ENCODE measurements around the gene FCN1. TPM values are rescaled to one million over a fixed set of nuclear protein-coding genes. Genes with fewer than 3 reads are reported as not detected.

FCN1 gene
- total RNA-seq, 4 donors from 2014 or later = 1.3 to 27.0 (median 10.9) TPM

DNA sequence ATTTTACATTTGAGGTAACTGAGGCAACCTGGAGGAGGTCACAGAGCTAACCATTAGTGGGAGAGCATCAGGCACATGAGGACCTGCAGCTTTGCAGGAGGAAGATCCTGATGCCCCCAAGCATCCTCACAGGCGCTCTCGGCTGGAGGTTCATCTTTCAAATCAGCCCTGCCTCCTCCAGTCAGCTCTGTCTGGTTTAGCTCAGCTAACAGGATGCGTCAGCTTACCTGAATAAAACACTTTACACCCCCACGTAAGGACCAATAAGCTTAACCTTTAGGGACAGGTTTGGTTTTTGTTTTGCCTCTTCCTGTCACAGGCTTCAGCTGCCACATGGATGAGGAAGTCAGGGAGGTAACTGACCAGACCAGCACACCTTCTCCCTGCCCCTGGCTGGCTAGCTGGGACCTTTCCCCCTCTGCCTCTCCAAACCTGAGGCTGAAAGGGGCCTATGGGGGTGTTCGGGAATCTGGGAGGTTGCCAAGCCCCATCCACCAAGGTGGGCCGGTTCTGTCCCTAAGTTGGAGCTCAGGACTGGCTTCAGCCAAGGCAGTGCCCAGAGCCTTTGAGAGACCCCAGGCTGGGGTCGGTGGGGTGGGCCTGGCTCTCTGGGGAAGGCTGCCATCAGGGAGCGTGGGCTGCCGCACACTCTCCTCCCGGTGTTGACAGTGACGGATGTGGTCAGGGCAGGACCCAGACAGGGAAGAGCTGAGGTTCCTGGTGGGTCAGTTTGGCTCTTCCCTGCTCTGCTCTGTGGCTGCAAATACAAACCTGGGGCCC lies 20.0 kb upstream of the FCN1 start:
- ATAC-seq (ENCODE audit: low FRiP score) (no peak), DNase-seq (ENCODE audit: low spot score) (no peak)
- TF ChIP-seq, protein P1, sequence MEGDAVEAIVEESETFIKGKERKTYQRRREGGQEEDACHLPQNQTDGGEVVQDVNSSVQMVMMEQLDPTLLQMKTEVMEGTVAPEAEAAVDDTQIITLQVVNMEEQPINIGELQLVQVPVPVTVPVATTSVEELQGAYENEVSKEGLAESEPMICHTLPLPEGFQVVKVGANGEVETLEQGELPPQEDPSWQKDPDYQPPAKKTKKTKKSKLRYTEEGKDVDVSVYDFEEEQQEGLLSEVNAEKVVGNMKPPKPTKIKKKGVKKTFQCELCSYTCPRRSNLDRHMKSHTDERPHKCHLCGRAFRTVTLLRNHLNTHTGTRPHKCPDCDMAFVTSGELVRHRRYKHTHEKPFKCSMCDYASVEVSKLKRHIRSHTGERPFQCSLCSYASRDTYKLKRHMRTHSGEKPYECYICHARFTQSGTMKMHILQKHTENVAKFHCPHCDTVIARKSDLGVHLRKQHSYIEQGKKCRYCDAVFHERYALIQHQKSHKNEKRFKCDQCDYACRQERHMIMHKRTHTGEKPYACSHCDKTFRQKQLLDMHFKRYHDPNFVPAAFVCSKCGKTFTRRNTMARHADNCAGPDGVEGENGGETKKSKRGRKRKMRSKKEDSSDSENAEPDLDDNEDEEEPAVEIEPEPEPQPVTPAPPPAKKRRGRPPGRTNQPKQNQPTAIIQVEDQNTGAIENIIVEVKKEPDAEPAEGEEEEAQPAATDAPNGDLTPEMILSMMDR (IDR thresholded peaks at IDR 0.05) = no peak

DNA sequence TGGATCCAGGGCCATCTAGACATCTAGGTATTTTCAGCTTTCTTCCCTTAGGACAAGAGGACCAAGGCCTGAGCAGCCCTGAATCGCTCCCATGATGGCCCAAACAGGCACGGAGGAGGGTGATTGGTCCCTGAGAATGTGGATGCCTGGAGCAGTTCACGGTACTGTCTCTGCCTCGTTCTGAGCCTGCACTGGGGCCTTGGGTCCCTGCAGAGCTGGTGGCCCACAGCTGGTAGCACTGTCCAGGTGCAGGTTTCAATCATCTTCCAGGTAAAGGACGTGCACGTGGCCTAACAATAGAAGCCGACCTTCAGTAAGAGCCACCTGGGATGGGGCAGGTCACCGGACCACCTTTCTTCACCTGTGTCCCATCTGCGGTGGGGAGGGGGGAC lies 19.4 kb upstream of the FCN1 start:
- DNase-seq (ENCODE audit: low spot score) (no peak), ATAC-seq (ENCODE audit: low FRiP score) (no peak)
- TF ChIP-seq, protein P1 (IDR thresholded peaks at IDR 0.05) = no peak

DNA sequence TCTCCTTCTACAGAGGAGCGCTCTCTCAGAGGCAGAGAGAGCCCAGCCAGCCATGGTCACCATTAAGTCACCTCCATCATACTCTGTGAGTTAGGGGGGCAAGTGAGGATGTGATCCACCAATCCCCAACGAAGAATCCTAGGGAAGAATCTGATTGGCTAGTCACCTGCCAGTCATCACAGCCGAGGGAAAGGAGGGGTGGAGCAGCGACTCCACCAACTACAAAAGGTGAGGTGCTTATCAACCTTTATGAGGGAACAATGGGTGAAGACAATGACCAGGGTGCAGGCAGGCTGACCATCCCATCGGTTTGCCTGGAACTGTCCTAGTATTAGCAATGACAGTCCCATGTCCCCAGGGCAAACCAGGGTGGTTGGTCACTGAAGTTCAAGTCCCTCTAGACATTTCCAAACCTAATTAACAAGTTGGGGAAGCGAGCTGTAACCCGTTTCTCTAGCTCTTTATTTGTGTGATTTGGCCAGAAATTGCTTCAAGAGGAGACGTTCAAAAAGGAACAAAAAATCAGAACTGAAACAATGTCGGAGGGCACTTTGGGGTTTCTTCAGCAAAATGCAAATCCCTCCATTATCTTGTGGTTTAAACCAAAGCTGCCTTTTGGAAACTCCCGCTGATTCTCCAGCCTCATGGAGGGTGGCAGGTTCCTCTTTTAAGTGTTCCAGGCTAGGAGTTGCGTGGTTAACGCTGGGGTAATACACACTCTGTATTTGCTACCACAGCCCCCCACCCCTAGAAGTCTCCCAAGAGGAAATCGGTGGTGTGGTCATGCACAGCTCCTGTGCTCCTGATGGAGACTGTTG lies 18.8 kb upstream of the FCN1 start:
- no peak for DNase-seq (ENCODE audit: low spot score)
- TF ChIP-seq, protein P1 (IDR thresholded peaks at IDR 0.05) = no peak
- ATAC-seq (ENCODE audit: low FRiP score) = no peak

DNA sequence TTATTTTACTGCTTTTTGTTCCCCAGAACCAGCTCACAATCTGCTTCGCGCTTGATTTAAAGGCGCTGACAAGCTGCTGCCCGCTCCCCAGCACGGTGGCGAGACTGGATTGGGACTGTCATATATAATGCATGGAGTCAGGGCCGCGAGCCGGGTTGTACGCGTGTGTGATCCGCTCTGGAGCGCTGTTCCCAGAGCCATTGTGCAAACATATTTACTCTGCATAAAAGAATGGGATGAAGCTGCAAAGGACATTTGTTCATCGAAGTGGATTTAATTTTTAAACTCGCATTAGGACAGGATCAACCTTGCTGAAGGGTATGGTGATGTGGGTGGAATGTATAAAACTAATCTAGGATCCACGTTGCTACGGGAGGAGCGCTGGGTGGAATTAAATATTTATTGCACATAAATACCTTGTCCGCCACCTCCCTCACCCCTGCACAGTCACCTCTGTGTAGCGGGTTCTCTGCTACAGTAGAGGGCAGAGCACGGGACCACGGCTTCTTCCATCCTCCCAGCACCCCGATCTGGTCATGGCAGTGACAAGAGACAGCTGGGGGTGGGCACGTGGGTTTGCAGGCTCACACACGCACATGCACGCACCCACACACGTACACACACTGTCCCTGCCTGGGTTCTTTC lies 18.1 kb upstream of the FCN1 start:
- DNase-seq (ENCODE audit: low spot score) (no peak), ATAC-seq (ENCODE audit: low FRiP score) (no peak)
- TF ChIP-seq, protein P1 (IDR thresholded peaks at IDR 0.05) = no peak

DNA sequence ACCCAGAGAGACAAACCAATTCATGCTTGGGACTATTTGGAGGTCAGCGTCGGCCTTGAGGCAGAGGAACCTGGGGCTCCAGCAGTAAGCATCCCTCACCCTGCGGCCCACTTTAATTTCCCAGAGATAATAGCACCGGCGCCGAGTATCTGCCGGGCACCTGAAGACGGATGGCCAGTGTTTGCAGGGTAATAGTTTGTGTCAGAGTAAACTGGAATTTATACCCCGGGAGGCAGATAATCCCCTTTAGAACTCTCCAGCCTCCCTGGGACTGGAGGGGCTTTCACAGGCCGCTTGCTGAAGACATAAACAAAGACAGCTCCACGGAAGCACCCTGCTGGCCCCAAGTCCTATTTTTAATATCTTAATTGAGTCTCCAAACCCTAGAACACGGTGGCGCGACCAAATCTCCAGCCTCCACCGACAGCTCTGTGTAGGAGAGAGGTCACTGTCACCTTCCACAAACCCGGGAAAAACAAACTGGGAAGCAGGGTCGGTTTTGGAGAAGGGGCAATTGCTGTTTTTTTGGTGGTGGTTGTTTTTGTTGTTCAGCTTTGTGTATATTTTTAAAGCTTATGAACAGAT lies 17.4 kb upstream of the FCN1 start:
- DNase-seq (ENCODE audit: low spot score) = no peak
- TF ChIP-seq, protein P1 (IDR thresholded peaks at IDR 0.05) = no peak
- no peak for ATAC-seq (ENCODE audit: low FRiP score)

DNA sequence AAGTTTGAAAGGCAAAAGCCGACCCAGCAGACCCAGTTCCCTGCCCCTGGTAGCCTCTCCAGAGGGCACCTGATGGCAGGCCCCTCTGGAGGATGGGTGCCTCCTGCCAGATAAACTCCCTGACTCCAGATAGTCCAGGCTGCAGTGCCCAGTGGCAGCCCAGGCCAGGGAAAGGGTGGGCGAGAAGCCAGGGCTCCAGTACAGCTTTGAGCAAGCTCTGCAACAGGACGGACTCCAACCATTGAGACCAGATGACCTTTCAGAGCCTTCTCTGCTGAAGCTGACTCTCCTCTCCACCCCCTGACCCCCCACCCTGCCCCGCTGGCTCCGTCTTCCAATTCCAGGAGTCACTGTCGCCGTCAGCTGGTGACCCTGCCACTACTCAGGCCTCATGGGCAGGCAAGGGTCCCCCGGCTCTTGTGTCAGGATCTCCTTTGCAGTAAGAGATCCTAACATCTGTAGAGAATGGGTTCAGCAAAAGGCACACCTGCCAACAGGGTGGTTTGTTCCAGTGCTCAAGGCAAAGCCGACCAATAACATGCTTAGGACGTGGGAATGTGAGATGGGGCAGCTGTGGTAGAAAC lies 15.5 kb upstream of the FCN1 start:
- no peak for ATAC-seq (ENCODE audit: low FRiP score)
- TF ChIP-seq, protein P1 (IDR thresholded peaks at IDR 0.05) = no peak
- no peak for DNase-seq (ENCODE audit: low spot score)

Data from omental fat pad (tissue), 4 donors.